ENCODE results near the gene ATP2B1. TPM values are rescaled to one million over a fixed set of nuclear protein-coding genes. Genes with fewer than 3 reads are reported as not detected.

Gene ATP2B1
- total and polyA plus RNA-seq, 2 donors (not counting 3 experiments of a cell fraction or from before 2014, with no cell fraction given): 6.4 to 28.0 TPM

DNA sequence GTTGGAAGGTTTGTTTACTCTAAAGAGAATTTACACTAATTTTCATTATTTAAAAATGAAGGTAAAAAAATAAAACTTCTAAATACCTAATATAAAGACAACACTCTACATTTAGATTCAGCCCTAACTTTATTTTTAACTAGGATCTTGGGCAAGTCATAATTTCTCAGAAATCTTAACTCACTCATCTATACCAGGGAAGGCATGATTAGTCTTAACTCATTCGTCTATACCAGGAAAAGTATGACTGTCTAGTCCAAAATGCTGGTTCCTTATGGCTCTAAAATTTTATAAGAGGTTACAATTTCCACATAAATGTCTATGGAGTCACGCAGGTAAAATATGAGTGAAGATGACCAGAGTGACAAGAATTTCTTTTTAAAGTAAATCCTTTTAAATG is 130.1 kb downstream of the ATP2B1 start:
- no peaks in the 10 kb centered on the region for H3K36me3 ChIP-seq (ENCODE audit: control insufficient read depth in 2 of 2, extremely low read depth in 1 of 2, insufficient read depth in 2 of 2, low read length in 2 of 2)
- dilution Hi-C loops (cut with MboI; ENCODE audit: extremely low pct_ligation_motif_present, low sequenced_read_pairs): no loop called here
- no peak overlapping the region for H2AFZ ChIP-seq (ENCODE audit: low read depth, low read length)
- CTCF ChIA-PET: no interaction called here
- no peak overlapping the region for H3K27ac ChIP-seq (ENCODE audit: insufficient read depth, low read depth, low read length)
- H3K9me3 ChIP-seq (replicated peaks; ENCODE audit: control insufficient read depth, insufficient read depth, low read length): no peaks in the 10 kb centered on the region
- no TSS peak for BruUV-seq (replicated peaks)
- no peak overlapping the region for H3K4me2 ChIP-seq (ENCODE audit: insufficient read depth, low read length)
- no peak for TF ChIP-seq FOS (IDR thresholded peaks at IDR 0.05; ENCODE audit: borderline replicate concordance, insufficient read depth, low read length)
- H3K79me2 ChIP-seq (ENCODE audit: control insufficient read depth, insufficient read depth, low read length): no peaks in the 10 kb centered on the region
- POLR2A ChIA-PET: no interaction called here
- FAIRE-seq (no peak), DNase-seq (ENCODE audit: low read depth, low spot score) (no peak)
- H4K20me1 ChIP-seq (replicated peaks; ENCODE audit: control insufficient read depth, extremely low read depth, insufficient read depth, low read length): no peaks in the 10 kb centered on the region
- intact Hi-C loops (cut with micrococcal nuclease): no loop called here
- H3K4me3 ChIP-seq (replicated peaks in 1 of 3; ENCODE audit: insufficient read depth in 1 of 3, low read depth in 1 of 3, low read length in 3 of 3): no peak overlapping the region
- H3K4me1 ChIP-seq (ENCODE audit: control insufficient read depth, extremely low read depth, insufficient read depth, low read length): peaks cover 4% of the 10 kb centered on the region
- H3K27me3 ChIP-seq (ENCODE audit: control insufficient read depth in 2 of 2, insufficient read depth in 2 of 2, low read length in 2 of 2): no peaks in the 10 kb centered on the region
- no peaks in the 10 kb centered on the region for H3K9me1 ChIP-seq (replicated peaks; ENCODE audit: control insufficient read depth, extremely low read depth, insufficient read depth, low read length)
- no peak overlapping the region for H3K9ac ChIP-seq (replicated peaks; ENCODE audit: extremely low read depth, insufficient read depth, low read length)

DNA sequence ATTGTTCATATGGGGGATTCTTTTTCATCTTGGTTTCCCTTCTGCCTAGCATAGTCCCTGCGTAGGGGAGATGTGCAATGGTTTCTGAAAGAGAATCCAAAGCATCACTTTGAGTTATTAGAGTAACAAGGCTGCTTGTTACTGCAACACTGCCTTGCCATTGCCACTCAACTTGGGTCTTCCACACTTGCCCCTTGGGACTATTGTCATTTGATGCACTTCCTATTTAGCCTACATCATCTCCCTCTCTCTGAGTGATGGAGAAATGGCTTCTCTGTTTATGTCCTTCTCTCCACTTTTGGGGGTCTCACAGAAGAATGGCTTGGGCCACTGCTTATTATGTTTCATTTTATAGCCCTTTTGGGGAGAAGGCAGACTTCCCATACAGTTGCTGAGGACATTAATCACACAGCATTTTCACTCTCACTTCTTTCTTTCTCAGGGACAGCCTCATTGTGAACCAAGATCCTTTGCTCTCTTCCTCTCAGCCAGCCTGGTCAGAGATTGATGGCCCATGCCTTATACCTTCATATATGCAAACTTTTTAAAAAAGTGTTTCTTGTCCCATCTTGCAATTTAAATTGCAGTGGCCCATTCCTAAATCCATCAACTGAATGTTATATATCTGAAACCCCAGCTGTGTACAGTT is 131.9 kb downstream of the ATP2B1 start:
- H3K4me3 ChIP-seq (replicated peaks in 1 of 3; ENCODE audit: insufficient read depth in 1 of 3, low read depth in 1 of 3, low read length in 3 of 3): no peak overlapping the region
- no peak for TF ChIP-seq GATA2 (IDR thresholded peaks at IDR 0.05; ENCODE audit: insufficient read depth, insufficient read length, low read depth, low read length)
- no peak for TF ChIP-seq POLR2A (IDR thresholded peaks at IDR 0.05; ENCODE audit: low read depth, low read length)
- no peak for TF ChIP-seq EZH2 (IDR thresholded peaks at IDR 0.05; ENCODE audit: borderline replicate concordance, low read depth, low read length, severe bottlenecking)
- peaks cover 4% of the 10 kb centered on the region for H3K4me1 ChIP-seq (ENCODE audit: control insufficient read depth, extremely low read depth, insufficient read depth, low read length)
- H3K79me2 ChIP-seq (ENCODE audit: control insufficient read depth, insufficient read depth, low read length): no peaks in the 10 kb centered on the region
- no peaks in the 10 kb centered on the region for H3K27me3 ChIP-seq (ENCODE audit: control insufficient read depth in 2 of 2, insufficient read depth in 2 of 2, low read length in 2 of 2)
- intact Hi-C loops (cut with micrococcal nuclease) (no loop called here), dilution Hi-C loops (cut with MboI; ENCODE audit: extremely low pct_ligation_motif_present, low sequenced_read_pairs) (no loop called here)
- no peak overlapping the region for H2AFZ ChIP-seq (ENCODE audit: low read depth, low read length)
- ChIA-PET POLR2A (no interaction called here), CTCF (interaction anchor here (0.6 kb wide), 1 partner anchor 31 kb away, joined by 3 read pairs; no protein-coding TSS in a partner anchor)
- DNase-seq (ENCODE audit: low read depth, low spot score) (no peak), FAIRE-seq (no peak)
- BruUV-seq (replicated peaks): no TSS peak
- H3K36me3 ChIP-seq (ENCODE audit: control insufficient read depth in 2 of 2, extremely low read depth in 1 of 2, insufficient read depth in 2 of 2, low read length in 2 of 2): no peaks in the 10 kb centered on the region
- H3K4me2 ChIP-seq (ENCODE audit: insufficient read depth, low read length): no peak overlapping the region
- H3K9ac ChIP-seq (replicated peaks; ENCODE audit: extremely low read depth, insufficient read depth, low read length): no peak overlapping the region
- no peaks in the 10 kb centered on the region for H3K9me1 ChIP-seq (replicated peaks; ENCODE audit: control insufficient read depth, extremely low read depth, insufficient read depth, low read length)
- H3K9me3 ChIP-seq (replicated peaks; ENCODE audit: control insufficient read depth, insufficient read depth, low read length): no peaks in the 10 kb centered on the region
- H4K20me1 ChIP-seq (replicated peaks; ENCODE audit: control insufficient read depth, extremely low read depth, insufficient read depth, low read length): no peaks in the 10 kb centered on the region
- no peak overlapping the region for H3K27ac ChIP-seq (ENCODE audit: insufficient read depth, low read depth, low read length)

Data from endothelial cell of umbilical vein (primary cell).